ENCODE measurements around the gene NAXD.

DNA sequence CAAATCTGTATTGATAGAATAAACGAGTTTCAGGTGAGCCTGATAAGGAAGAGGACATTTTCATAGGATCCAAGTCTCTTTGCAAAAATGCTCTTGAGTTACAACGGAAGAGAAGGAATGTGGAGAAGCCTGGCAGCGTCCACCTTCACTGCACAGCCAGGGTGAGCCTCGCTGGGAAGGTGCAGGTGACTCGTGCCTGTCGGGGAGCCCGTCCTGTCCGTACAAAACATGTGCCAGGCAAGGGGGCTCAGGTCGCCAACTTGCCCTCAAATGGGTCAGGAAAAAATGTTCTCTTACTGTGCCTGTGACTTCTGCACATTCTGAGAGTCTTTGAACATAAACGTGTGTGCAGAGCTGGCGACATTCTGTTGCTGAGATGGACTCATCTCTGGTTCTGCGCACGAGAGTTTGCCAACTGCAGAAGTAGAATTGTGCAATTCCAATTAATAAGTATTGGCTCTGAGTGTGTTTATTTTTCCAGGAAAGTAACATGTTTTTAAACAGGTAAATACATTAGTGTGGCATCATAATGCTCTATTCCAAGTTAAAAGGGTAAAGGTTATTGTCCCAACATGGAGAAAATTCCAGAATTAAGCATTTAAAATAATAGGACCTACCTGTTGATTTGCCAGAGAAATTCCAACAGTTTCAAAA lies 28.6 kb downstream of the NAXD start:
- TF ChIP-seq, protein P1, sequence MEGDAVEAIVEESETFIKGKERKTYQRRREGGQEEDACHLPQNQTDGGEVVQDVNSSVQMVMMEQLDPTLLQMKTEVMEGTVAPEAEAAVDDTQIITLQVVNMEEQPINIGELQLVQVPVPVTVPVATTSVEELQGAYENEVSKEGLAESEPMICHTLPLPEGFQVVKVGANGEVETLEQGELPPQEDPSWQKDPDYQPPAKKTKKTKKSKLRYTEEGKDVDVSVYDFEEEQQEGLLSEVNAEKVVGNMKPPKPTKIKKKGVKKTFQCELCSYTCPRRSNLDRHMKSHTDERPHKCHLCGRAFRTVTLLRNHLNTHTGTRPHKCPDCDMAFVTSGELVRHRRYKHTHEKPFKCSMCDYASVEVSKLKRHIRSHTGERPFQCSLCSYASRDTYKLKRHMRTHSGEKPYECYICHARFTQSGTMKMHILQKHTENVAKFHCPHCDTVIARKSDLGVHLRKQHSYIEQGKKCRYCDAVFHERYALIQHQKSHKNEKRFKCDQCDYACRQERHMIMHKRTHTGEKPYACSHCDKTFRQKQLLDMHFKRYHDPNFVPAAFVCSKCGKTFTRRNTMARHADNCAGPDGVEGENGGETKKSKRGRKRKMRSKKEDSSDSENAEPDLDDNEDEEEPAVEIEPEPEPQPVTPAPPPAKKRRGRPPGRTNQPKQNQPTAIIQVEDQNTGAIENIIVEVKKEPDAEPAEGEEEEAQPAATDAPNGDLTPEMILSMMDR (conservative IDR thresholded peaks at IDR 0.05; ENCODE audit: low read depth, low read length) = no peak
- TF ChIP-seq POLR2A (IDR thresholded peaks at IDR 0.05; ENCODE audit: low read depth, low read length) = no peak
- TF ChIP-seq RFX5 (IDR thresholded peaks at IDR 0.05; ENCODE audit: low read depth, low read length) = no peak
- no peak for TF ChIP-seq ELK1 (IDR thresholded peaks at IDR 0.05; ENCODE audit: borderline replicate concordance, low read depth, low read length)
- peak; percentile 19; the same call in 1 of the 2 replicates for TF ChIP-seq CEBPB (IDR thresholded peaks at IDR 0.05; ENCODE audit: low read depth, low read length)
- no peak for TF ChIP-seq MAZ (IDR thresholded peaks at IDR 0.05; ENCODE audit: borderline replicate concordance, low read depth, low read length)
- TF ChIP-seq RAD21 (IDR thresholded peaks at IDR 0.05; ENCODE audit: low read length) = no peak
- TF ChIP-seq MAFK (IDR thresholded peaks at IDR 0.05; ENCODE audit: low read depth, low read length) = no peak
- TF ChIP-seq NFE2L2 (IDR thresholded peaks at IDR 0.05; ENCODE audit: low read depth, low read length) = no peak
- no peak for TF ChIP-seq BHLHE40 (IDR thresholded peaks at IDR 0.05; ENCODE audit: low read depth, low read length)
- TF ChIP-seq SMC3 (IDR thresholded peaks at IDR 0.05; ENCODE audit: low read depth, low read length) = no peak
- TF ChIP-seq CHD1 (IDR thresholded peaks at IDR 0.05; ENCODE audit: low read depth, low read length) = no peak
- TF ChIP-seq USF2 (IDR thresholded peaks at IDR 0.05; ENCODE audit: low read depth, low read length) = no peak
- TF ChIP-seq RCOR1 (IDR thresholded peaks at IDR 0.05; ENCODE audit: insufficient replicate concordance, low read length) = no peak
